NCI-H1436 treated with DMSO at 0.1 percent for 48 hours (cell line): ENCODE data around the gene TLL1.

Experiments used
- DNase-seq: peaks from one replicate; lab custom pipeline; 2025; lab: John Stamatoyannopoulos, UW

Gene TLL1

DNA sequence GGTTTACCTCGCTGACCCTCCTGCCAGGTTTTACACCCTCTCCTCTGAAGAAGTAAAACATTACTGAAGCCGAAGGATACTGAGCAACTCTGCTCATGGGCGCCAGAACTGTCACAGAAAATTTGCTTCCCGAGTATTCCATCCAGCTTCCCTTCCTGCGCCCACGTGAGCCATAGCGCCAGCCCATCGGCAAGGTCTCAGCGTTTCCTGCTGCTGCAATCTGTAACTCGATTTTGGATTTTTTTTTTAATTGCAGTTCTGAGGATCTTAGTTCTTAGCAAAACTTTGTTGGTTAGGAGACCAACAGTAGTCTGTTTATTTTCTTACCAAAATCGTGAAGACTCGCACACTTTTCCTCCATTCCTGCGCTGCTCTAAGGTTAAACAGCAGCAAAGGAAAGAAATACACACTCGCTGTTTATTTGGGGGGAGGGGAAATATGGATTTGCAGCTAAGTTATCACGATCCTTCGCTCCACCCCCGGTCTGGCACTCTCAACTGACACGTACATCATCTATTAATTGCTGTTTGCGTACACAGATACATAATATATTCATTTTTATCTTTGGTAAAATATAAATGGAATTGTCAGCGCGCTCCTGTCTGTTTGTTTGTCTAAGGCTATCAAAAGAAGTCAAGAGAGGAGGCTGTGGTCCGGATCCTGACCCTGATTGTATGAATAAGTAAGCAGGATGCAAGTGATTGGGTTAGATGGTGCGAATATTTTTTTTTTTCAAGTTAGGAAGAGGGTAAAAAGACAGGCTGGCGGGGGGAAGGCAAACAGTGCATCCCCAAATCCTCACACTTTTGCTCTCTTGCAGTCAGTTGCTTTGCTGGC lies at the start of gene TLL1:
TLL1 (plus strand) TSS at position 777 of the 837 bp plus-strand sequence. CDS start 668 bp downstream, outside the sequence.
- DNase-seq: no peak

DNA sequence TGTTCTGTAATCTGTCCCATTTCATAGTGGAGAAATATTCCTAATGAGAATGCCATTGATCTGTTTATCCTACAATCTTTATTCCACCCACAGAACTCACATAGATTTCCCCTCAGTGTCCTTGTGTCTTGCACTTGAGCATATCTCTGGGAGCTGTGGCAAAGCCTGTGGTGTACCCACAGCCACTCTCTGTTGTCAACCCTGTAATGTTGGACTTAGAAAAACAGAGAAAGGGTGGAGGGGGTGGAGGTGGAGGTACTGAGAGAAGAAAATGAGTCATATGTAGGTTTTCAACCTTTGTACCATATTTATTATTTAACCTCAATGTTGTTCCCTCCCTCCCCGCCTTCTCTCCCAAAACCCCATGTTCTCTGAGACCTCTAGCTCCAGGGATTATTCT lies 46.9 kb upstream of the TLL1 start:
- no peak for DNase-seq

DNA sequence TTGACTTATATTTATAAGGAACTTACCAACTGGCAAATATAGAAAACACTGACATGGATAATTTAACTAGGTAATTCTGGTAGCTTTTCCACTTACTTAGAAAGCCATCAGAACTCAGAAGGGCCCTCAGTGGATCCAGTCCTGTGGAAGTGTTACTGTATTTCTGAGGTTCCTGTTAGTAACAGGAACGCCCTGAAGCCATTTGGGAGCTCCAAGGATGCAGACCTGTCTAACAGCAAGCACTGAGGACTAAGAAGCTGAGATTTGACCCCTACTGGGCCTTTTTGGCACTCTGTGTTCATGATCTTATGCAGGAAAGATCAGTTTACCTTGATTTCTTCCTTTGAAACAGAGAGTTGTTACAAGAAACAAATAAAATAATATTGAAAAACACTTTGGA lies 46.0 kb upstream of the TLL1 start:
- DNase-seq: no peak

DNA sequence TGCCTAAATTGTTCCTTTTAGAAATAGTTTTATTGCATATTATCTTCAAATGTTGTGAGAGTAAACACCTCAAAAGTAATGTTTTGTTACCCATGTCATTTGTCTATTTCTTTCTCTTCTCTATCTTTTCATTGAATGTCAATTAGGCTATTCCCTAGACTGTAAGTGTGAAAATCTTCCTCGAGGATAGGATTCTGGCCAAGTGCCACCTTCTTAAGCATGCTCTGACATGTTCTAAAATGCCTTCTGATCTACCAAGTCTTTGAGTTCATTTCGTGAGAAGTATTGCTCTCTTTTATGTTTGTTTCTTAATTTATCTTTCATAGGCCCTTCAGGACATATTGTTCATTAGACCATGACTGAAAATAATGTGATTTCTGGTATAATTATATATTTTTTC lies 44.1 kb upstream of the TLL1 start:
- DNase-seq: no peak

DNA sequence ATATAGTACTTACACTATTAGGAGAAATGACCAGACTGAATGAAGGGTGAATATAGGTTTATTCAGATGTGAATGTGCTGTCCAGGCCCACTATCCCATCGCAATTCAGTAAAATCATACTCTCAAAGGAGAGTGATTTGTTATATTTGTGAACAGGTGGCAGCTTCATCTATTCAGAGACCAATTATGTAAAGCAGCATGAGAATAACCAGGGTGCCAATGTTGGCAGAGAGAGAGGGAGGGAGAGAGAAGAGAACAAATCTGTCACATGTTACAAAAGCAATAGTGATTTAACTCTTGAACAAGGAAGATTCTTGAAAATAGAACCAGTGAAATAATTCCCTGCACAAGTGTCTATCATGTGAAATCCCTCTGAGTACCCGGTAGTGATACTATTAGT lies 38.9 kb upstream of the TLL1 start:
- DNase-seq: no peak

DNA sequence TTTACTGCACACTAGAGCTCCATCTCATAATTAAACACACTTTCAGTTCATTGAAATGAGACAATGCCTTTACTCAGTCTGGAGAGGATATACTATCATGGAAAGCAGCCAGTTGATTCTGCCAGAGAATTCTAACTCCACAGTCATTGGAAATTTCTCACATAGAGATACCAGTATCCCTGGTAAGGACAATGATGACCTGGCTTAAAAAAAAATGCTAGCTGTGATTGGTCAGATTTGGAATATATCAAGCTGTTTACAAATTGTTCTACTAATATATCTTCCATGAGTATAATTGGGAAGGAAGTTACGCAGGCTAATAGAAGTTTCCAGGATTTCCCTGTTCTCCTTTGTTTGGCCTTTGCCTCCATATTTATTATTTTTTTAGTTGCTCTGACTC lies 34.5 kb upstream of the TLL1 start:
- no peak for DNase-seq

DNA sequence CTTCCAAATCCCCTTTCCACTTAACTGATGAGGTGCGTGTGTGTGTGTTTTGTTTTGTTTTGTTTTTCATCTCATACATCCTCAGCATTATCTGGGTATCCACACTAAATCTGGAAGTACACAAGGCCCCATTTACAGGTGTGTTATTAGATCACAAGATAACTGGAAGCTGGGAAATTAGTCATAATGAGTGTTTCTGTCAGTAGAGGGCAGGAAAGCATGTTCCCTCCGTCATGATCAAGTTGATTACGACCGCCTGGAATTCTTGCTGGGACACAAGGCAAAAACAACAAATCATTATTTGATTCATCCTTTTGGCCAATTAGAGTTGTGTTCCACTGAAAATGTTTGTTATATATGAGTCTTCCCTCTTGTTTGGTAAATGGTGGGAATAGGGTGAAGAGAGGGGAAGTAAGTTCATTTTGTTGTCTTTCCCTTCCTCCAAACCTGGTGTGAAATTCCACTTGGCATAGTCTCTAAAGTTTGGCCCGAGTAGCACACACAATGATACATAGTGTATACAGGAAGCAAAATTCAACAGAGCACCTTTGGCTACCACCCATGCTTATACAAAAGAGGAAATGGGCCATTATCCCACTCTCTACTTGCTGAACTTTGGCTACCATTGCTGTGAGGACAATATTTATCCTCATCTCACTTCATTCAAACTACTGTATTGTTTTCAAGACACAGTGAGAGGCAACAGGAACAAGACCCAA lies 33.3 kb upstream of the TLL1 start:
- no peak for DNase-seq

DNA sequence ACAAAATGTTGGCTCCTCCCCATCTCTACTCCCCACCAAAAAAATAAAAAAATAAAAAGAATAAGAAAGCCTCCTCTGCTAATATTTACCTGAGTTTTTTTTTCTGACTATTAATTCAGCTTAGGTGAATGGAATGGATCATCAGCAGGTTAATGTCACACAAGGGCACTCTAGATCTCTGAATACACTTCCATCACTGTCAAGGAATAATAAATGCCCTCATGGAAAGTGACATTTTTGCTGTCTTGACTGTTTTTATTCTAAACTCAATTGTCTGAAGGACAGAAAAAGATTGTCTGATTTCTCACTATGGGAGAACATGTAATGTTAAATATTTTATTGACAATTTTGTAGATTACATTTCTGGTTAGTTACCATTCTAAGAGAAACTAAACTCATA lies 30.4 kb upstream of the TLL1 start:
- no peak for DNase-seq

DNA sequence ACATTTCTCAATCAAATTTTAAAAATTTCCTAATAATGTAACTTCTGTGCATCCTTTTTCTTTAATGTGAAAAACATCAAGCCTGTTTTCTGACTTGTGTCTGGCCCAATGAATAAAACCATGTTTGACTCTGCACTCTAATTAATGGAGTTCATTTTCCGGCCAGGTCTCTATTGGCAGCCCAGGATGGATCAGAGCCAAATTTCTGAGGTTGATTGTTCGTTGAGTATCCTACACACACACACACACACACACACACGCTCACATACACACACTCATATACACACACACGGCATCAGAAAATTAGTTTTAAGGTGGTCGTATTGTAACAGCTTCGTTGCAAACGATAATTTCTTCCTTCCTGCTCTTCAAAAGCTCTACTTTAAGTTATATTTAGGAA lies 28.9 kb upstream of the TLL1 start:
- DNase-seq: peak; percentile 11

DNA sequence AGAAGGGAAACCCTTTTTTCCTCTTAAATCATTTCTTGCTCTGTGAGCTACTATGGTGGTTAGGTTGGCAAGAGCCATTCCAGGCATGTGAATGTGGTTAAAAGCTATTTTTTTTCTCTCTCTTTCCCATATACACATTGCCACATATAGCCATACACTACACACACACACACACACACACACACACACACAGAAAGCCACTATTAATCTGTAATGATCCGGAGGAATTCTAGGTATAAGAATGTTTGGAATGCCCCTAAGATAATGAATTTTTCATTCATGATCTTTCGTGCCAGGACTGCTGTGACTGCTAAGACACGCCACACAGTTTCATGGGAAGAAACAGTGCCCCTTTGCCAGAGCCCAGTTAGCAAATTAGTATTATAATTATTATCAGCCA lies 21.8 kb upstream of the TLL1 start:
- no peak for DNase-seq

DNA sequence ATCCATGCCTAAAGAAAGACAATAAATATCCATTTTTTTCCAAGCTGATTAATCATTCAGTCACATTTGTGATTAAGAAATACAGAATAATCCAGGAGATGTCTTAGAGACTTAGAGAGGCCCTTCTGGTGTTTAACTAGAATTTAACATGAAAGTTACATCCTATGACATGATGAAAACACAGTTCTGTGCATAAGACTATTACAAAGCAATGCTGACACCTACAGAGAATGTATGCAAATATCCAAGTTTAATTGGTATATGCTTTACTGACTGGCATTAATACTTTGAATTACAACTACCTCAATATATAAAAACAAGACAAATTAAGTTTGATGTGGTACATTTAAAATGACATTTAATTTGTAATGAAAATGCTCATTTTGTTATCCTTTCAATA lies 17.8 kb upstream of the TLL1 start:
- no peak for DNase-seq

DNA sequence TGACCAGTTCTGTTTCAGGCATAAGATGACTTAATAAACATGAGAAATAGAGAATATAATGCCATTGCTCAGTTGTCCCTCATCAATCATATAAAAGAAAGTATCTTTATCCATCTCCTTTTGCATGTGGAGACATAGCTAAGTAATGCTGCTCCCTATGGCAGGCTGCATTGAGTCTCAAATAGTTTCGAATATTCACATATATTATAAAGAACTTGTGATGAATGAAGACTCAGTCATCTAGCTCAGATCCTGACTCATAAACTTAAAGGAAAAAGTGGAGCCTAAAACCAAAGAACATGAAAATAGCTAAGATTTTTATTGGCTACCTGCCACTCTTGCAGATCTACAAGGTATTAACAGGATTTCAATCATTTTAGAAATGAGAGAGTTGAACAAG lies 11.7 kb upstream of the TLL1 start:
- no peak for DNase-seq

DNA sequence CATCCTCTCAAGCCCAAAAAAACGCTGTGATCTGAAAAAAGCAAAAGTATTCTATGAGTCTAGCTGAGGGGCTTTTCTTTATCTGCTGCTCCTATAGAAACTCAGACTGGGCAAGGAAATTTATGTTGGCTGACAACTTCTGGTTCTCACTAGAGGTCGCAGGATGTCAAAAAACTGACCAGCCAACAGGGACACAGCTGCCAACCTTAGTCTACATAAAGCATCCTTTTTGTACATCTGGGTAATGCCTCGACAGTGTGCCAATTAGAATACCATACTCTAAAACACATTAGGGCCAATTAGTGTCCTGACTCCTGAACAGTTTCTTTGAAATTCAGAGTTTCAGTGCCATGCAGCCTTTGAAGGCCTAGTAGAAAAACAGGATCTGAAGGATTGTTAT lies 8.8 kb upstream of the TLL1 start:
- DNase-seq: no peak

DNA sequence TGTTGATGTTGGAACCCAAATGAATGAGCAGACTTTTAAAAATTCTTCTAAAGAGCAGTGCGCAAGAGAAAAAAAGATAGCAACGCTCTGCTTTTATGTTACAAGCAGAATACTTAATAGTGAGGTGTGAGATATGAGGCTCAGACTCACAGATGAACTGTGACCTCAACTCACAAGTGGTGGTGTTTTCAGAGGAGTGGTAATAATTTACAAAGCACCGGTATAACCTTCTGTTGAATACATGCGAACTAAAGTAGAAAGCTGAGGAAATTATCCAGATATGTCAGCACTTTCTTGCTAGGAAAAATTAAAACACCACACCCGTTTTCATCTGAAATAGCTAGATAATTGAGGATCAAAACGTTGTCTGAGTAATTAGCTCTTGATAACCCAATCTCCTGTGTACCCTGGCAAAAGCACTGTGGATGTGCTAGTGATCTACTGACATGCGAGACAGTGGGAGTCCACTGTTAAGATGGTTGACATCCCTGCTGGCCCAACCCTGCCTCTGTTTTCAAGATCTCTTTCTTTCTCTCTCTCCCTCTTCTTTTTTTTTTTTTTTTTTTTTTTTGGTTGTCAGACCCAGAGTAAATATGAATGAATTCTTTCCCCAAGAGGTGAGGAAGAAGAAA lies 6.9 kb upstream of the TLL1 start:
- no peak for DNase-seq

DNA sequence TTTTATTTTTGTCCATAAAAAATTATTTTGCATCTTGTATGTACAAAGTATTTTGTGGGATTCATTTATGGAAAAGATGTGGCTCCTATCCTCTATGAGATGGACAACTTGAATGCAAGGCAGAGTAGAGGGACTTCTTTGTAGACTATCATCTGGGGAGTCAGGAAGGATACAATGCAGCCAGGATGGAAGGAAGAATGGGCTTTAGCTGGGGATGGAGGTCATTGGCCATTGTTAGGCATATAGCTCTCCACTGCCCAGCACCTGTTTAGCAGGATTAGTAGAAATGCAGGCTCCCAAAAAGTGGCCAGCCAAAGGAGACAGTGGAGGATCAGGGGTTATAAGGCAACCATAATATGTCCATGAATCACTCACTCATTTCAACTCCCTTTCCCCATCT lies 5.1 kb upstream of the TLL1 start:
- DNase-seq: no peak

DNA sequence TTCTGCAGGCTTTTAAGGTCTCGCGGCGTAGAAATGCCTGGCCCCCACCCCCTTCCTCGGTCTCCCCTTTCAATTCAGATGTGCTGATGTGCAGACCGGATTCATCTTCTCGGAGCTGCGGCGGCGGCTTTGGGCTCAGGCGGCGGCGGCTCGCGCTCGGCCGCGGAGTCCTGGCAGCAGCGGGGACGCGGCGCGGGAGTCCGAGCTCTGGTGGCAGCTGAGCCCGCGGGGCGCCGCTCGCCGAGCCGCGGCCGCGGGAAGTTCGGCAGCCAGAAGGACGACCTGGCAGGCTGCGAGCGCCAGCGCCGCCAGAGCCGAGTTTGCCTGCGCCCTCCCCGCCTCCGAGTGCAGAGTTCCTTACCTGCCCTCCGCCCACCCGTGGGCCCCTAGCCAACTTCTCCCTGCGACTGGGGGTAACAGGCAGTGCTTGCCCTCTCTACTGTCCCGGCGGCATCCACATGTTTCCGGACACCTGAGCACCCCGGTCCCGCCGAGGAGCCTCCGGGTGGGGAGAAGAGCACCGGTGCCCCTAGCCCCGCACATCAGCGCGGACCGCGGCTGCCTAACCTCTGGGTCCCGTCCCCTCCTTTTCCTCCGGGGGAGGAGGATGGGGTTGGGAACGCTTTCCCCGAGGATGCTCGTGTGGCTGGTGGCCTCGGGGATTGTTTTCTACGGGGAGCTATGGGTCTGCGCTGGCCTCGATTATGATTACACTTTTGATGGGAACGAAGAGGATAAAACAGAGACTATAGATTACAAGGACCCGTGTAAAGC lies 448 bp downstream of the TLL1 start:
- no peak for DNase-seq

DNA sequence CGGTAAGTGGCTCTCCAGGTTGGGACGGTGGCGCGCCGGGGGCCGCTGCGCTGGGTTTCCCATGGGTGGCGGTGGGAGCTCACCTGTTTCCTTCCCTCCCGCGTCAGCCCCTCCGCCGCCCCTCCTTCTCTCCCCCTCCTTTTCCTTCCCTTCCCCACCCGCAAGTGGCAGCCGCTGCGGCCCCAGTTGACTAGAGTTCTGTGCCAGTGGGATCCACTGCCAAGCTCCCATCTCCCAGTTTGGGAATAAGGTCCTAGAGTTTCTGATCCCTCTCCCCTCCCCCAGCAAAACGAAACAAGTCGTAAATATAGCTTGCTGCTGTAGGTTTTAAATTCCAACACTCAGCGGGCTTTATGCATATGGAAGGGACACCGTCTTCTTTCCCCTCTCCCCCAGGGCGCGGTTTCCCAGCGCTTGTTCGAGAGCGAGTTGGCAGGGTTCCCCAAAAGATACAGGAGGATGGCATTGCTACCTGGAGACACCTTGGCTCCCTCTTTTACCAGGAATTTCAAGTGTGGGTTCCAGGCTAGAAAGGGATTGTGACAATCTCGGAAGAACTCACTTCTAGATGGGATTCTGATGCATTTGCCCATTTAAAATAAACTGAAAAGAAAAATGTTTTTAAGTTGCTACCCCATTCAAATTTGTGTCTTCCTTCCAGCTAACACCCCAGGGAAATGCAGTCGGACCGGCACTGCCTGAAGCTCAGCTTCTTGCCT lies 1.2 kb downstream of the TLL1 start:
- DNase-seq: no peak

DNA sequence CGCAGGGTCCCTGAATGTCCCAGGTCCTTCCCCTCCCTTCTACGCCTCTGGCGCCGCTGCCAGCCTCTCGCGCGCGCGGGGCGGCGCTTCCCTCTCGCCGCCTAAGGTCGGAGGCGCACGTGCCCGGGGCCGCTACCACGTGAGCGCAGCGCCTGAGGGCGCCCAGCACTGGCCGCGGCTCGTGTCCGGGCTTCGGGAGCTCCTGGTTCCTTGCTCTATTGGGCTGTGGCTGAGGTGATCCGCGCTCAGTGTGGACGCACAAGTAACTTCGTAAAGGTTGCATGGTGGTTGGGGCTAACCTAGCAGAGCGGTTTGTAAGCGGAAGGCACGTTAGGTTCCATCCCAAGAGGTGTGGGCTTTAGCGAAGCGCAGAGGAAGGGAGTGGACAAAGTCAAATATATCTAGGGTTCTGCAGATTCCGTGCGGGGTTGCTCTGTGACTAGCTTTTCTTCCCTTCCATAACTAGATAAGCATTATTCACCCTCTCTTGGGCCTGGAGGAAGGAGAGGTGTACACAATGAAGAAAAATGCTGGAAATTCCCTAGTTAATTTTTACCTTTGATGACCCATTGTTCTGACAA lies 1.8 kb downstream of the TLL1 start:
- no peak for DNase-seq

DNA sequence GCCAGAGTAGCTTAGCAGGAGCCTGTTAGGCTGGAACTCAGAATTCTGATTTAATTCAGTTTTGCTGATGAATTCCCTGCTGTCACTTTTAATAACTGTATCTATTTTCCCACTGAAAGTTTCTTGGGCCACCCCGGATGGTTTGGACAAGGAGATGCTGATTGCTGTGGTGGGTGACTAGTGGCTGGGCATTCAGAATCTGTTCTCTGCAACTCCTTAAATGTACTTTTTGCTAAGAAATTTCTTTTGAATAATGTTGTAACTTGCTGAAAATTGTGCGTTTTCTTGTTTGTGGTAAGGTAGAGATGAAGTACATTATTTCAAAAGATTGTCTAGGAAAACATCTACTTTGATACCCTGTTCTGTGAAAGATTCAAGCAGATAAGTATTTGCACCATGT lies 2.4 kb downstream of the TLL1 start:
- DNase-seq: no peak

DNA sequence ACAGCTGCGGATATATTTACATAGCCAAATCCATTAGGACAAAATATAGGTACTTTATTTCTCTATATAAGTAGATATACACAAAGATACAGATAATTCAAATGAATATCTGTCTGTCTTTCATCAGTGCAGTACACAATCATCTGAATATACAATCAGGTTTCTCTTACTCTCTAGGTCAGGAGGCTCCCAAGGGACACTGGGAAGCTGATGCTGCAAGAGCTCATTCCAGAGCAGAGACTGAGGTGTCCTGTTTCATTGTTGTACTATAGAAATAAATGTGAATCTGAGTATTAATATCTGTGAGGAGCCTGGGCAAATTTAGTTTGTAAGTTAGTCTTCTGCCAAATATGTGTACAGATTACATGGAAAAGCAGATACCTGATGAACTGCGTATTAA lies 4.2 kb downstream of the TLL1 start:
- DNase-seq: no peak

DNA sequence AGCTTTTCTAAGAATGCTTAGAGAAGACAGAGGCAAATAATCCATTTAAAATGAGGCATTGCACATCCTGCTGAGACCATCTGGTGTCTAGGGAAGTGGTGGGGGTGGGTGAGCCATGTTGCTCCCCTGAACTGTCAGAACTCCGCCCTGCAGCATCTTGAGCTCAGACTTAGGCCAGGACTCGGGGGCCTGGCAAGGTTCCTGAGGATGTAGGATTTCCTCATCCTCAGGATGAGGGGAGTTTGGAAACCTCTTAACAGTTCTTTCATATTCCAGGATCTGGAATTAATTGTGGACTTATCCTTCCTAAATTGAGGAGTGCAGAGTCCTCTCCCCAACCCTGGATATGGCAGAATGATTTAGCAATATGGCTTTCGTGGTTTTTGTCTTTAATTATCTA lies 6.6 kb downstream of the TLL1 start:
- DNase-seq: no peak
